Measurements from ENCODE around the gene CALCOCO1.

GRCh38 chr12:53659571-53659981 lies 67.7 kb downstream of the CALCOCO1 start:
- TF ChIP-seq, protein P1, sequence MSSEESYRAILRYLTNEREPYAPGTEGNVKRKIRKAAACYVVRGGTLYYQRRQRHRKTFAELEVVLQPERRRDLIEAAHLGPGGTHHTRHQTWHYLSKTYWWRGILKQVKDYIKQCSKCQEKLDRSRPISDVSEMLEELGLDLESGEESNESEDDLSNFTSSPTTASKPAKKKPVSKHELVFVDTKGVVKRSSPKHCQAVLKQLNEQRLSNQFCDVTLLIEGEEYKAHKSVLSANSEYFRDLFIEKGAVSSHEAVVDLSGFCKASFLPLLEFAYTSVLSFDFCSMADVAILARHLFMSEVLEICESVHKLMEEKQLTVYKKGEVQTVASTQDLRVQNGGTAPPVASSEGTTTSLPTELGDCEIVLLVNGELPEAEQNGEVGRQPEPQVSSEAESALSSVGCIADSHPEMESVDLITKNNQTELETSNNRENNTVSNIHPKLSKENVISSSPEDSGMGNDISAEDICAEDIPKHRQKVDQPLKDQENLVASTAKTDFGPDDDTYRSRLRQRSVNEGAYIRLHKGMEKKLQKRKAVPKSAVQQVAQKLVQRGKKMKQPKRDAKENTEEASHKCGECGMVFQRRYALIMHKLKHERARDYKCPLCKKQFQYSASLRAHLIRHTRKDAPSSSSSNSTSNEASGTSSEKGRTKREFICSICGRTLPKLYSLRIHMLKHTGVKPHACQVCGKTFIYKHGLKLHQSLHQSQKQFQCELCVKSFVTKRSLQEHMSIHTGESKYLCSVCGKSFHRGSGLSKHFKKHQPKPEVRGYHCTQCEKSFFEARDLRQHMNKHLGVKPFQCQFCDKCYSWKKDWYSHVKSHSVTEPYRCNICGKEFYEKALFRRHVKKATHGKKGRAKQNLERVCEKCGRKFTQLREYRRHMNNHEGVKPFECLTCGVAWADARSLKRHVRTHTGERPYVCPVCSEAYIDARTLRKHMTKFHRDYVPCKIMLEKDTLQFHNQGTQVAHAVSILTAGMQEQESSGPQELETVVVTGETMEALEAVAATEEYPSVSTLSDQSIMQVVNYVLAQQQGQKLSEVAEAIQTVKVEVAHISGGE (CRISPR knock-in tag; IDR thresholded peaks at IDR 0.05): no peak
- TF ChIP-seq, protein P2, sequence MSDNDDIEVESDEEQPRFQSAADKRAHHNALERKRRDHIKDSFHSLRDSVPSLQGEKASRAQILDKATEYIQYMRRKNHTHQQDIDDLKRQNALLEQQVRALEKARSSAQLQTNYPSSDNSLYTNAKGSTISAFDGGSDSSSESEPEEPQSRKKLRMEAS (IDR thresholded peaks at IDR 0.05; ENCODE audit: low read depth, low read length): no peak
- TF ChIP-seq CTCF (IDR thresholded peaks at IDR 0.05 in 2 of 3, conservative IDR thresholded peaks at IDR 0.05 in 1 of 3; ENCODE audit: control insufficient read depth in 2 of 3, extremely low read depth in 1 of 3, insufficient read depth in 1 of 3, low read depth in 3 of 3, low read length in 3 of 3) (no peak), EP300 (IDR thresholded peaks at IDR 0.05; ENCODE audit: borderline replicate concordance in 1 of 2, control insufficient read depth in 1 of 2, low read depth in 2 of 2, low read length in 2 of 2) (no peak), MEF2B (IDR thresholded peaks at IDR 0.05; ENCODE audit: partially characterized antibody, poor library complexity, severe bottlenecking) (no peak)

All from GM12878 (cell line).